Fibroblast of lung (primary cell): ENCODE results near the gene FSHR.

ENCODE experiments used
- CTCF ChIP-seq, 2 donors: IDR thresholded peaks in 1 of 2; conservative IDR thresholded peaks in 1 of 2; 1 replicate in 1 of 2; 2 replicates in 1 of 2; pipeline ENCODE4 v1.5.1; 2011 to 2012; ENCODE audit warnings: low read length in 2 of 2, control low read depth in 1 of 2, inconsistent platforms in 1 of 2, low read depth in 1 of 2, mild to moderate bottlenecking in 1 of 2
- EZH2 ChIP-seq: IDR thresholded peaks from 2 replicates; pipeline ENCODE4 v1.5.1; 2012; ENCODE audit warnings: low read length, control low read depth, mild to moderate bottlenecking; ENCODE audit errors: missing control alignments

DNA sequence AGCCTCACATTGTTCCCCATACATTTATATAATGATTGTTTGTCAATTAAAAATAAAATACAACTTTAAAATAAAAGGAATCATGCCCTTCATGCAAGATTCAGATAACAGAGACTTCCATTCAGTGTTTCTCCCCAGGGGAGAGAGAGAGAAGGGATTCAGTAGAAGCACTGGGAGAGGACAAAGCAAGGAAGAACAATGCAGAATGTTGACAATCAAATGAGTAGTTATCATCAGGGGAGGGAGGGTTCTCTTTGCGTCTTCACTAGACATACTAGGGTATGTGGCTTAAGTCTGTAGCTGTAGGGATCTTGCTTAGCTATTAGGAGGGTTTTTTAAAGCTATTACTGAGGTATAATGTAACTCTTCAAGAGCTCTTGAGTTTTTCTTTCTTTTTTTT is 30.7 kb downstream of the FSHR start:
- no peak for TF ChIP-seq CTCF (conservative IDR thresholded peaks at IDR 0.05 in 1 of 2, IDR thresholded peaks at IDR 0.05 in 1 of 2; ENCODE audit: low read depth in 1 of 2, low read length in 2 of 2)
- TF ChIP-seq EZH2, result no peak
